Measurements from ENCODE around the gene ARHGEF17. TPM values are rescaled to one million over a fixed set of nuclear protein-coding genes. Genes with fewer than 3 reads are reported as not detected.

ARHGEF17 gene
- 20.4 and 29.5 TPM in 2 replicates for total RNA-seq (ENCODE audit: low replicate concordance)

GRCh38 chr11:73308003-73308960 lies at the start of gene ARHGEF17:
TSS of gene ARHGEF17 (plus strand) at chr11:73308276. CDS start at chr11:73308639, 363 bp downstream.

GRCh38 chr11:73271936-73272679 lies 36.0 kb upstream of the ARHGEF17 start, which contains the start of gene P2RY6:
TSS of gene P2RY6 (plus strand) at chr11:73272338. CDS start at chr11:73296519, 24,181 bp downstream.

GRCh38 chr11:73376160-73376802 lies 68.2 kb downstream of the ARHGEF17 start, which contains the start of gene RELT:
TSS of gene RELT (plus strand) at chr11:73376399. CDS start at chr11:73389137, 12,738 bp downstream.

Other genes starting within 250 kb of the ARHGEF17 start
- 6.2 and 8.0 TPM in 2 replicates for gene FCHSD2, start 166.0 kb upstream of the ARHGEF17 start, total RNA-seq (ENCODE audit: low replicate concordance)
- 2.0 TPM in 1 of 2 replicates, not detected in the other for gene P2RY2, start 90.0 kb upstream of the ARHGEF17 start, total RNA-seq (ENCODE audit: low replicate concordance)
- 0.12 and 5.9 TPM in 2 replicates for gene P2RY6, start 35.9 kb upstream of the ARHGEF17 start, total RNA-seq (ENCODE audit: low replicate concordance)
- gene RELT, start 68.1 kb downstream of the ARHGEF17 start, total RNA-seq (ENCODE audit: low replicate concordance) = 0.70 and 6.2 TPM in 2 replicates

Measured in smooth muscle cell of the coronary artery (primary cell).